Measurements from ENCODE around the gene OVOL3.

Gene OVOL3

GRCh38 chr19:36114721-36115452 lies 3.9 kb downstream of the OVOL3 start, which contains the start of gene POLR2I:
Gene POLR2I (minus strand): TSS chr19:36114875. CDS start chr19:36114856, 19 bp downstream.
- Histone ChIP-seq H3K27me3 (ENCODE audit: control insufficient read depth in 3 of 3, insufficient read depth in 3 of 3, low read depth in 1 of 3, low read length in 3 of 3) (peaks cover 0 to 1% (median 0%) of the 10 kb centered on the region in 3 experiments), H3K14ac (ENCODE audit: low read length) (peak within 1 kb of the TSS; percentile 100), H2AFZ (ENCODE audit: low read length) (peak within 1 kb of the TSS; percentile 91), H4K91ac (ENCODE audit: low read depth, low read length, poor library complexity) (peak within 1 kb of the TSS; percentile 97), H3K27ac (replicated peaks; ENCODE audit: low read length) (peak within 1 kb of the TSS; percentile 97), H4K8ac (ENCODE audit: low read depth, low read length) (peak within 1 kb of the TSS; percentile 74), H3K4me1 (ENCODE audit: control insufficient read depth in 2 of 2, insufficient read depth in 1 of 2, low read depth in 1 of 2, low read length in 2 of 2) (peaks cover 8 to 26% of the 10 kb centered on the region in 2 donors), H3K4me2 (ENCODE audit: insufficient read depth, low read length, poor library complexity, severe bottlenecking) (peak within 1 kb of the TSS; percentile 92), H3K36me3 (replicated peaks in 1 of 2; ENCODE audit: control insufficient read depth in 2 of 2, insufficient read depth in 2 of 2, low read length in 2 of 2) (peaks cover 24 to 65% of the 10 kb centered on the region in 2 donors), H2BK5ac (ENCODE audit: low read length) (peak within 1 kb of the TSS; percentile 84), H3K4ac (ENCODE audit: low read length) (no peak within 1 kb of the TSS), H2BK12ac (ENCODE audit: low read length) (no peak within 1 kb of the TSS), H2AK5ac (ENCODE audit: low read depth, low read length) (peak within 1 kb of the TSS; percentile 85), H3K23ac (ENCODE audit: low read depth, low read length, poor library complexity) (peak within 1 kb of the TSS; percentile 98), H3K9me3 (replicated peaks in 1 of 2; ENCODE audit: control insufficient read depth in 2 of 2, insufficient read depth in 1 of 2, low read depth in 1 of 2, low read length in 2 of 2) (peaks cover 0 to 2% of the 10 kb centered on the region in 2 donors), H3K18ac (ENCODE audit: low read length) (peak within 1 kb of the TSS; percentile 97), H3K79me1 (ENCODE audit: low read depth, low read length) (peaks cover 27% of the 10 kb centered on the region), H2BK120ac (ENCODE audit: low read depth, low read length) (peak within 1 kb of the TSS; percentile 8), H2BK15ac (ENCODE audit: low read length) (peak within 1 kb of the TSS; percentile 96), H3K9ac (ENCODE audit: low read depth, low read length, poor library complexity) (peak within 1 kb of the TSS; percentile 96), H3K4me3 (ENCODE audit: low read length in 2 of 2) (peak within 1 kb of the TSS; percentile 71 to 93)
- no CpG with 5 or more reads among the region's 60 CpGs for WGBS, 2 donors (ENCODE audit: extremely low coverage in 2 of 2, insufficient read length in 2 of 2, insufficient replicate concordance in 1 of 2)
- DNase-seq (ENCODE audit: low spot score) = peak; percentile 100

GRCh38 chr19:36115453-36116343 lies 4.8 kb downstream of the OVOL3 start, which contains the start of gene TBCB:
Gene TBCB (plus strand): TSS chr19:36115468. CDS start chr19:36115561, 93 bp downstream.
- Histone ChIP-seq H4K91ac (ENCODE audit: low read depth, low read length, poor library complexity) (peak within 1 kb of the TSS; percentile 97), H3K9me3 (replicated peaks in 1 of 2; ENCODE audit: control insufficient read depth in 2 of 2, insufficient read depth in 1 of 2, low read depth in 1 of 2, low read length in 2 of 2) (peaks cover 0 to 2% of the 10 kb centered on the region in 2 donors), H2AK5ac (ENCODE audit: low read depth, low read length) (peak within 1 kb of the TSS; percentile 85), H3K4me2 (ENCODE audit: insufficient read depth, low read length, poor library complexity, severe bottlenecking) (peak within 1 kb of the TSS; percentile 92), H3K27me3 (ENCODE audit: control insufficient read depth in 3 of 3, insufficient read depth in 3 of 3, low read depth in 1 of 3, low read length in 3 of 3) (peaks cover 0 to under 1% (median 0%) of the 10 kb centered on the region in 3 experiments), H4K8ac (ENCODE audit: low read depth, low read length) (no peak within 1 kb of the TSS), H3K18ac (ENCODE audit: low read length) (peak within 1 kb of the TSS; percentile 97), H3K27ac (replicated peaks; ENCODE audit: low read length) (peak within 1 kb of the TSS; percentile 97), H2AFZ (ENCODE audit: low read length) (peak within 1 kb of the TSS; percentile 91), H3K23ac (ENCODE audit: low read depth, low read length, poor library complexity) (peak within 1 kb of the TSS; percentile 98), H2BK120ac (ENCODE audit: low read depth, low read length) (peak within 1 kb of the TSS; percentile 8), H2BK5ac (ENCODE audit: low read length) (peak within 1 kb of the TSS; percentile 84), H2BK15ac (ENCODE audit: low read length) (peak within 1 kb of the TSS; percentile 96), H3K4ac (ENCODE audit: low read length) (no peak within 1 kb of the TSS), H3K14ac (ENCODE audit: low read length) (peak within 1 kb of the TSS; percentile 100), H3K36me3 (replicated peaks in 1 of 2; ENCODE audit: control insufficient read depth in 2 of 2, insufficient read depth in 2 of 2, low read length in 2 of 2) (peaks cover 24 to 70% of the 10 kb centered on the region in 2 donors), H3K4me3 (ENCODE audit: low read length in 2 of 2) (peak within 1 kb of the TSS; percentile 71 to 93), H2BK12ac (ENCODE audit: low read length) (no peak within 1 kb of the TSS), H3K79me1 (ENCODE audit: low read depth, low read length) (peaks cover 27% of the 10 kb centered on the region), H3K4me1 (ENCODE audit: control insufficient read depth in 2 of 2, insufficient read depth in 1 of 2, low read depth in 1 of 2, low read length in 2 of 2) (peaks cover 8 to 28% of the 10 kb centered on the region in 2 donors), H3K9ac (ENCODE audit: low read depth, low read length, poor library complexity) (peak within 1 kb of the TSS; percentile 96)
- no peak for DNase-seq (ENCODE audit: low spot score)
- no CpG with 5 or more reads among the region's 59 CpGs for WGBS, 2 donors (ENCODE audit: extremely low coverage in 2 of 2, insufficient read length in 2 of 2, insufficient replicate concordance in 1 of 2)

DNA sequence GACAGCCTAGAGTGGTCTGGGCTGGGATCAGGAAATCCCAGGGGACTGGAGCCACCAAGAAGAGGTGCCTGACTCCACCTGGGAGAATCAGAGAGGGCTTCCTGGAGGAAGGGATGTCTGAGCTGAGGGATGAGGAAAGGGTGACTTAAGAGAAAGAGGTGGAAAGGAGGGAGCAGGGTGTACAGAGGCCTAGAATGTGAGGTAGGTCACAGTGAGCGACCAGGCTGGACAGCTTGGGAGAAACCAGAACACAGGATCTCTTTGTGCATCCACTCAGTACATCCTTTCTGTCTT lies 5.3 kb downstream of the OVOL3 start:
- H3K36me3 ChIP-seq (replicated peaks in 1 of 2; ENCODE audit: control insufficient read depth in 2 of 2, insufficient read depth in 2 of 2, low read length in 2 of 2) = peaks cover 24 to 69% of the 10 kb centered on the region in 2 donors
- no peak overlapping the region for H3K9ac ChIP-seq (ENCODE audit: low read depth, low read length, poor library complexity)
- H4K91ac ChIP-seq (ENCODE audit: low read depth, low read length, poor library complexity) = no peak overlapping the region
- no peak overlapping the region for H3K27ac ChIP-seq (replicated peaks; ENCODE audit: low read length)
- no CpG with 5 or more reads among the region's 1 CpG for WGBS, 2 donors (ENCODE audit: extremely low coverage in 2 of 2, insufficient read length in 2 of 2, insufficient replicate concordance in 1 of 2)
- no peak overlapping the region for H2BK15ac ChIP-seq (ENCODE audit: low read length)
- peaks cover 0 to 2% of the 10 kb centered on the region in 2 donors for H3K9me3 ChIP-seq (replicated peaks in 1 of 2; ENCODE audit: control insufficient read depth in 2 of 2, insufficient read depth in 1 of 2, low read depth in 1 of 2, low read length in 2 of 2)
- H2AK5ac ChIP-seq (ENCODE audit: low read depth, low read length) = no peak overlapping the region
- no peak overlapping the region for H2BK120ac ChIP-seq (ENCODE audit: low read depth, low read length)
- no peak overlapping the region for H3K23ac ChIP-seq (ENCODE audit: low read depth, low read length, poor library complexity)
- no peak overlapping the region for H3K14ac ChIP-seq (ENCODE audit: low read length)
- no peak overlapping the region for H3K4ac ChIP-seq (ENCODE audit: low read length)
- H3K79me1 ChIP-seq (ENCODE audit: low read depth, low read length) = peaks cover 31% of the 10 kb centered on the region
- peaks cover 8 to 23% of the 10 kb centered on the region in 2 donors for H3K4me1 ChIP-seq (ENCODE audit: control insufficient read depth in 2 of 2, insufficient read depth in 1 of 2, low read depth in 1 of 2, low read length in 2 of 2)
- H2AFZ ChIP-seq (ENCODE audit: low read length) = no peak overlapping the region
- peak overlapping the region; percentile 71 to 90 for H3K4me3 ChIP-seq (ENCODE audit: low read length in 2 of 2)
- H2BK5ac ChIP-seq (ENCODE audit: low read length) = no peak overlapping the region
- H3K18ac ChIP-seq (ENCODE audit: low read length) = no peak overlapping the region
- peak overlapping the region; percentile 85 for H3K4me2 ChIP-seq (ENCODE audit: insufficient read depth, low read length, poor library complexity, severe bottlenecking)
- no peaks in the 10 kb centered on the region for H3K27me3 ChIP-seq (ENCODE audit: control insufficient read depth in 3 of 3, insufficient read depth in 3 of 3, low read depth in 1 of 3, low read length in 3 of 3)
- H4K8ac ChIP-seq (ENCODE audit: low read depth, low read length) = no peak overlapping the region
- no peak overlapping the region for H2BK12ac ChIP-seq (ENCODE audit: low read length)
- DNase-seq (ENCODE audit: low spot score) = no peak
